ENCODE data around the gene VCAM1.

VCAM1 gene, protein sequence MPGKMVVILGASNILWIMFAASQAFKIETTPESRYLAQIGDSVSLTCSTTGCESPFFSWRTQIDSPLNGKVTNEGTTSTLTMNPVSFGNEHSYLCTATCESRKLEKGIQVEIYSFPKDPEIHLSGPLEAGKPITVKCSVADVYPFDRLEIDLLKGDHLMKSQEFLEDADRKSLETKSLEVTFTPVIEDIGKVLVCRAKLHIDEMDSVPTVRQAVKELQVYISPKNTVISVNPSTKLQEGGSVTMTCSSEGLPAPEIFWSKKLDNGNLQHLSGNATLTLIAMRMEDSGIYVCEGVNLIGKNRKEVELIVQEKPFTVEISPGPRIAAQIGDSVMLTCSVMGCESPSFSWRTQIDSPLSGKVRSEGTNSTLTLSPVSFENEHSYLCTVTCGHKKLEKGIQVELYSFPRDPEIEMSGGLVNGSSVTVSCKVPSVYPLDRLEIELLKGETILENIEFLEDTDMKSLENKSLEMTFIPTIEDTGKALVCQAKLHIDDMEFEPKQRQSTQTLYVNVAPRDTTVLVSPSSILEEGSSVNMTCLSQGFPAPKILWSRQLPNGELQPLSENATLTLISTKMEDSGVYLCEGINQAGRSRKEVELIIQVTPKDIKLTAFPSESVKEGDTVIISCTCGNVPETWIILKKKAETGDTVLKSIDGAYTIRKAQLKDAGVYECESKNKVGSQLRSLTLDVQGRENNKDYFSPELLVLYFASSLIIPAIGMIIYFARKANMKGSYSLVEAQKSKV

DNA sequence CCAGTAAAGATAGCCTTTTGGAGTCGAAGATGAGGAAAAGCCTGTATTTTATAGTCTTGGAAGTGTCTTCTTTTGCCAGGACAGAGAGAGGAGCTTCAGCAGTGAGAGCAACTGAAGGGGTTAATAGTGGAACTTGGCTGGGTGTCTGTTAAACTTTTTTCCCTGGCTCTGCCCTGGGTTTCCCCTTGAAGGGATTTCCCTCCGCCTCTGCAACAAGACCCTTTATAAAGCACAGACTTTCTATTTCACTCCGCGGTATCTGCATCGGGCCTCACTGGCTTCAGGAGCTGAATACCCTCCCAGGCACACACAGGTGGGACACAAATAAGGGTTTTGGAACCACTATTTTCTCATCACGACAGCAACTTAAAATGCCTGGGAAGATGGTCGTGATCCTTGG is at the start of gene VCAM1:
TSS of gene VCAM1 (plus strand) at position 253 of the 400 bp plus-strand sequence. CDS start at position 372, 119 bp downstream.
- no peak for DNase-seq (ENCODE audit: low read depth in 2 of 2)

DNA sequence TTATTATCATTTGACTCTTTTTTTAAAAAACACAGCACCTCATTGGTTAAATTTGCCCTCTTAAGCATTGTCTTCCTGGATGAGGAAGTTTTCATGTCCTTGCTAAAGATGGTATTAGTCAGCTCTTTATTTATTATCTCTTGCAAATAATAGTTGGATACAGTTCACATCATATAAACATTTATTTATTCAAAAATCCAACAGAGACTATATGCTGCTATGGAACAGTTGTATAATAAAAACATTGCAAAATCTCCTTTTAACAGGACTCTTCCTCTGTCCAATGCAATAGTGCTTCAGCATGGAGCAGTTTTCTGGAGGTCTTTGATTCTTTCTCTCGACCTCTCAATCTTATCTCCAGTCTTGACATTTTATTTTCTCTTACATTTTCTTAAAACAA is 49.5 kb upstream of the VCAM1 start:
- no peak for DNase-seq (ENCODE audit: low read depth in 2 of 2)

DNA sequence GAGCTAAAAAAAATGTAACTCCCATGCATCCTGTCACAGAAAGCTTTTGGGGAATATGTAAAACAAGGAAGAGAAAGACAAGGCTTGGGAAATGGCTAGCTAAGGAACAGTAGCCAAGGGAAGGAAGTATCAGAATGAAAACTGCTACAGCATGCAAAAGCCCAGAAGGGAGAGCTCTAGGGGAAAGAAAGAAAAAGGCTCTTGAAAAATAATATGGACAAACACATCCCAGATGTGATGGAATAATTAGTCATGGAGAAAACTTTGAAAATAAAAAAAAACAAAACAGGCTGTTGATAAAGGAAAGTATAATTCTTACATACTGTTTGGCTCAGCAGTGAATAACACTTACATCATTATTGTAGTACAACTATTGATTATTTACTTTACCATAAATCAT is 47.9 kb upstream of the VCAM1 start:
- no peak for DNase-seq (ENCODE audit: low read depth in 2 of 2)

DNA sequence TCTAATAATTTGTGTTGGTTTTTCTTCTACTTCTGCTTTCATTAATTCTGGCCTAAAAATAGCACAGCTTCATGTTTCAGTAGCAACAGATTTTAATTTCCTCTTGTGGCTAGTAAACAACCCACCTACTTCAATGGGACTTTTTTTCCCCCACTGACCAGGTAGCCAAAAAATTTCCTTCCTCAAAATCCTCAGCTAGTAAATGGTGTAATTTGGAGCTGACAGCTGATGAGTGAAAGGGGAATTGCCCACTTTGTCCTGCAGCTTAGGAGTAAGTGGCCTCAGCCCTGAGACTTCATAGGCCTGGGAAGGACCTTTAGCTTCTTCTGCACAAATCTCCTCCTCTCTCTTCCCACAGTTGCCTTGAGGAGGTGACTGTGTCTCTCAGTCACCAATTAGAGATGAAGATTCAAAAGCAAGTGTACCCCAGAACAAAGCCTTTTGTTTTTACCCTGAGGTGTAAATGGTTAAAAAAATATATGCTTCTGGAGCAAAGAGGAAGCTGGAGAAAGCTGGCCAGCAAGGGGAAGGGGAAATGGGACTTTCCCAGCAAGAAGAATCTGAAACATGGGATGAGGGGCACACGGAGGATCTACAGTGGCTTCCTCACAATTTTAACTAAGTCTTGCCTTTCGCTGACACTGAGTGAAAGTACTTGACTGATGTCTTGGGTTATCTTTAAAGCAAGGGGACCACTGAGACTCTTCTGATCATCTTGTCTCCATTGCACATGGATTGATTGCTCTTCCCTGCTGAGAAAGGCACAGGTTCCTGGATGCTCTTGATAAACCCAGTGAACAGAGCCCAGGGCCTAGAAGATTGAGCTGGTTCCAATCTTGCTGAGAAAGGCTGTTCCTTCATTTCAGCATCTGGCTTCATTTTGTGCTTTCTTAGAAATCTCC is 35.8 kb upstream of the VCAM1 start:
- no peak for DNase-seq (ENCODE audit: low read depth in 2 of 2)

DNA sequence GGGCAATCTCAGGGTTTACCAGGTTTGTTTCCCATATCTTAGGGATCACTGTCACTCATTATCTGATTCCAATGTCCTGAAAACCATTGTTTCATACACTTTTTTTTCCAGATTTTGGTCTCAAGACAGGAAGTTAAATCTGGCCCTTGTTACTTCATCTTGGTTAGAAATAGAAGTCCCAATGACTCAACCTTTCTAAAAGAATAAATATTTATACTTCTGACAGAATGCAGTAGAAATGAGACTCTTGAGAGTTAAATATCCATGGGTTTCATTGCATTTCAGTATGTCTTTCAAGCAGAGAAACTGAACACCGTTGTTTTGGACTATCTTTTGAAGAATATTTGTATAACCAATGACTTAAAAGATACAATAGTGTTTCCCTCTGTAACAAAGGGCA is 19.8 kb upstream of the VCAM1 start:
- no peak for DNase-seq (ENCODE audit: low read depth in 2 of 2)

DNA sequence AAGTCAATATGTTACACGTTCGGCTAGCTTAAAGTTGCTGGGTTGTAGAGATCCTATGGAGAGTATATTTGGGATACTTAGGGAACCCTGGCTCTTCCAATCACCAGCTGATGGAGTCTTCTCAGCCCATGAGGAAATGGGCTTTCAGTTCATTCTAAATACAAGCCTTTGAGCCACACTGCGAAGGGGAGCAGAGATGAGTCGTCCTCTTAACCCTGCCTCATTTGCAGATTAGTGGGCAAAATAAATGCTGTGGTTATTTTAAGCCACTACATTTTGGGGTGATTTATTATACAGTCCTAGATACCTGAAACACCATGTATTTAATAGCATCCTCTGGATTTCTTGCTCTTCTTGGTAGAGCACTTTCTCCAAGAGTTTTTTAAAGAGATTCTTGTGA is 19.0 kb upstream of the VCAM1 start:
- no peak for DNase-seq (ENCODE audit: low read depth in 2 of 2)

DNA sequence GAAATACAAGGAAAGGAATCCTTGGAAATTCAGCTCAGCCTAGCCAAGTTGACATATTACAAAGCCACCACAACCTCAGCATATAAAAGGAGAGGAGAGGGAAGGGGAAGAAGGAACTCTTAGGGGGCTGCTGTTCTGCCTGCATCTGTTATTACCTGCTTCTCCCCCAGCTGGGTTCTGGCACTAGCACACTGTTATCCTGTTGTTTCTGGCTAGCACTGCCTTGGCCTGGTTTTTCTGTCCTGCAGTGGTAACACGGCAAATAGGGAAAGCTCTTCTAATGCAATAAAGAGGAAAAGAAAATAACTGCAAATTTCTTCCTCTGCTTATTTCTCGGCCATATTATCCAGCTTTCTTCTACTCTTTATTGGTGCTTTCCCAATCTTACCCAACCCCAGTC is 16.5 kb upstream of the VCAM1 start:
- DNase-seq (ENCODE audit: low read depth in 2 of 2) = no peak

DNA sequence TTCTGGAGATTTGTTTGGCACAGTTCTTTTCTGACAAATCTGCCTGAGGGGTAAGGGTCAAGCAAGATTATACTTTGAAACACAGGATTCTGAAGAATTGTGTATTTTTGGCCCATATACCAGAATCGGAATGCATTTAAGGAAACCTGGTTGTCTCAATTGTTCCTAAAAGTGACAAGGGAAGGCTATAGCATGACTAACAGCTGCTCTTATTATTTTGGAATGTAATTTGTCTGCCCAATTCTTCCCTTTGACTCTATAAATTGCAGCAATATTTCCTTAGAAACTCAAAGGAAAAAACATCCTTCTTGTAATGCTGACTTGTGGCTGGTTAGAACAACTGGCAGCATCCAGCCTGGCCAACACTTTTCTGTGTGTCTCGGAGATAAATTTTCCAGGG is 15.8 kb upstream of the VCAM1 start:
- no peak for DNase-seq (ENCODE audit: low read depth in 2 of 2)

DNA sequence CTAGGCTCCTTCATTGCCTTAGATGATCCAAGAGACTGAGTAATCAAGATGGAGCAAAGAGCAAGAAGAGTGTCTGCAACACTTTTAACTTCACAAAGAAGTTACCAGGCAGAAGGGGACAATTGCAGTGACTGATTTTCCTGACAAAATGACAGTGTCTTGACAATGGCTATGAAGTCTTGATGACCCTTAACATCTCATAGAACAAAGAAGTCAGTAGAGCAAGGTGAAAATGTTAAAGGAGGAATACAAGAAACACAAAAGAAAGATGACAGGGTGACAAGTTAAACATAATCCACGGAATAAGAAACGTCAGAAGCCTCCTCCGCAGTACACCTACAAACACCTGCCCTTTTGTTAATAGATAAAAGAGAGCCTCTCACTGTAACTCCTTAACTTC is 15.1 kb upstream of the VCAM1 start:
- no peak for DNase-seq (ENCODE audit: low read depth in 2 of 2)

DNA sequence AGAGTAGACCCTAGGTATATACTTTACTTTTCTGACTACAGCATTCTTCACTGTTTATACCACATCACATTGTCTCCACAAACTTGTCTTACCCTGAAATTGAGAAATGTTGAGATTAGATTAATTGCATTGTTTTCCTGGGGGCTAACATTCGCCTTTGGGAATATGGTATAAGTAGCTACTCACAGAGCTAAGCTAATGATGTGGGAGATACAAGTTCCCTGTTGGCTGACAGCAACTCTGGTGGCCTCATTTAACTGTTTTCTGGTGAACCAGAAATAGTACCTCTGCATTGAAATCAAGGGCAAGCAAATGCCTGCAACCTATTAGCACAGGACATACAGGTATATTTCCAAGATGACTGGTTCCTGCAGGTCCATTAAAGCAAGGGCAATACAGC is 13.2 kb upstream of the VCAM1 start:
- DNase-seq (ENCODE audit: low read depth in 2 of 2) = no peak

DNA sequence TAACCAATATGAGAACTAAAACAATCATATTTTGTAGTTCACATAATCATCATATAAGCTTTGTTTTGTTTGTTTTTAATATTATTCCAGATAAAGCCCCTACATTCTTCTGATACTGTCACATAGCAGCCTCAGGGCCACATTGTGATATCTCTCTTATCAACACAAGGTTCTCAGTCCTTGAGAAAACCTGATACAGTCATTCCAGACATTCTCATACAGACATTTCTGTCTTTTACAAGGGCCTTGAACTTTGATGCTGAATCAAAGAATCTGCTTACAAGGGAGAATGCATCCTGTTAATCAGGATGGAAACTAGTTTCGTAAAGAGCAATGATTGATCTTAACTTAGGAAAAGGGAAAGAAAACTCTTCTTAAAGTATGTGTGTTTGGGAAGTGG is 12.7 kb upstream of the VCAM1 start:
- no peak for DNase-seq (ENCODE audit: low read depth in 2 of 2)

DNA sequence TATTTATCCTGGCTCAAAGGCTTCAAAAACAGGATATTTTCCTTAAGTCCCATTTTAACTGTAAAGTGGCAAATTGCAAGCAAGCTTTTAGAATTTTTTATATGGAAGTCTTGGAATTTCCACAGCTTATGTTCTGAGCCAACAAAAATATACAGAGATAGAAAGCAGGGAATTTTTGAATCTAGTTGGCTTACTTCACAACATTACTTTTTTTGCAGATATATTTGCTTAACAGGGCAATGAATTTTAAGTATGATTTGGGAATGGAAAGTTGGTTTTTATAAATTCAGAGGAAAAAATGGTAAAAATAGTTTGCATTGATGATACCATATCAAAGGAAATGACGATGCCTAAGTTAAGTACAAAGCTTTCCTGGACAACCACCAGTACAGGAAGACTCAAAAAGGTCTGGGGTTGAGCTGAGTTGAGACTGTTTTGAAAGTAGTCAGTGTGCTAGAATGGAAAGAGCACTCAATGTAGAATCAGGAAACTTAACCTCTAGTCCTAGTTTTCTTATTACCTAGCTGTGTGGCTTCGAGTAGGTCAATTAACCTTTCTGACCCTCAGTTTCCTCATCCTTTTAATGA is 11.0 kb upstream of the VCAM1 start:
- DNase-seq (ENCODE audit: low read depth in 2 of 2) = no peak

DNA sequence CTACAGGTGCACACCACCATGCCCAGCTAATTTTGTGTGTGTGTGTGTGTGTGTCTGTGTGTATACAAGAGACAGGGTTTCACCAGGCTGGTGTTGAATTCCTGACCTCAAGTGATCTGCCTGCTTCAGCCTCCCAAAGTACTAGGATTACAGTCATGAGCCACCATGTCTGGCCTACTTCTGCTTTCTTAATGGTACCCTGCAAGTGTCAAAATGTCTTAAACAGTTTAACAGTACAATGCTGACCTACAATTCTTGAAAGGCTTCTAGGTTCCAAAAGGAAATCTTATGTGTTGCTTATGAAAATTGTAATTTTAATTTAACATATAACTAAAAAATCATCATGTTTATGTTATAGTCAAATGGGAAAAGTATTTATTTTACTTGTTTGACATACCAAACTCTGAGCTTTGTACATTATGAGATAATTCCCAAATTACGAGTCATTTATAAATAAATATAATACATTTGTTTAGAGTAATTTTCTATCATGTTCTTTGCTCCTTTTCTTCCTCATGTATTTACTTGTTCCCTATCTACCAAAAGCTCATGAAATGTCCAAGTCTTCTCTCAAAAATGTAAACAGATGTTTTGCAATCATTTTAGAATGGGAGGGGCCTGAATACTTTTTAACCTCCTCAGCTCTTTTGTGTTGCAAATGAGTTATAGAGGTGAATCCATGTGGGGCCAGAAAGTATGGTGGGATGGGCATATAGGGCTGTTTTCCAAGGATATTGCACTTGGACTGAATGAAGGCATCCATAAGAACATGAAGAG is 8.4 kb upstream of the VCAM1 start:
- DNase-seq (ENCODE audit: low read depth in 2 of 2) = no peak

DNA sequence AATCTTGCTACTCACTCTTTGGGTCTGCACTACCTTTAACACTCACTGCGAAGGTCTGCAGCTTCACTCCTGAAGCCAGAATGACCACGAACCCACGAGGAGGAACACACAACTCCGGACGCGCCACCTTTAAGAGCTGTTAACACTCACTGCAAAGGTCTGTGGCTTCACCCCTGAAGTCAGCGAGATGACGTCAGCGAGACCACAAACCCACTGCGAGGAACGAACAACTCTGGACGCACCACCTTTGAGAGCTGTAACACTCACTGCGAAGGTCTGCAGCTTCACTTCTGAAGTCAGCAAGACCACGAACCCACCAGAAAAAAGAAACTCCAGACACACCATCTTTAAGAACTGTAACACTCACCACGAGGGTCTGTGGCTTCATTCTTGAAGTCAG is 6.5 kb upstream of the VCAM1 start:
- DNase-seq (ENCODE audit: low read depth in 2 of 2) = peak; percentile 3 to 20

DNA sequence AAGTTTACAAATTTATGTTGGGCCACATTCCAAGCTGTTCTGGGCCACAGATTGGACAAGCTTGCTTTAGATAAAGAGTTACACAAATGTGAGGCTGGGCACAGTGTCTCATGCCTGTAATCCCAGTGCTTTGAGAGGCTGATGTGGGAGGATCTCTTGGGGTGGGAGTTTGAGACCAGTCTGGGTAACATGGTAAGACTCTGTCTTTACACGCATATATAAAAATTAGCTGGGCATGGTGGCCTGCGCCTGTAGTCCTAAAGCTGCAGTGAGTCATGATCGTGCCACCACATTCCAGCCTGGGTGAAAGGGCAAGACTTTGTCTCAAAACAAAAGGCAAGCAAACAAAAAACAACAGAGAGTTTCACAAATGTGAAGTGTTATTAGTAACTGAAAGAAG is 5.9 kb upstream of the VCAM1 start:
- DNase-seq (ENCODE audit: low read depth in 2 of 2) = no peak

DNA sequence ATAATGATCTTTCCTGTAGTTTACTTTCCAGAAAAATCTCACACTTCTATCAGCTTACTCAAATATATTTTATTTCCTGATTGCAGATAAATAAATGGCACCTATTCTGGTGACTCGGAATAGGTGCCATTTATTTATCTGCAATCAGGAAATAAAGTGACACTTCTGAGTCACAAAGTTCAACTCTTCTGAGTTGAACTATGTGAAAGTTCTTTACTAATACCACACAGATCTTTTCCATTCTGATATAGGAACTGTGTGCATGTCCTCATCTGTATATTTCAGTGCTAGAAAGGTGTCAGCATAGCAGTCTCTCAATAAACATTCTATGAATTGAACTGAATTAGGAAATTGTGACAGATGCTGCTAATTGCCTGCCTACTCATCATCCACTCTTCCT is 4.9 kb upstream of the VCAM1 start:
- DNase-seq (ENCODE audit: low read depth in 2 of 2) = no peak

DNA sequence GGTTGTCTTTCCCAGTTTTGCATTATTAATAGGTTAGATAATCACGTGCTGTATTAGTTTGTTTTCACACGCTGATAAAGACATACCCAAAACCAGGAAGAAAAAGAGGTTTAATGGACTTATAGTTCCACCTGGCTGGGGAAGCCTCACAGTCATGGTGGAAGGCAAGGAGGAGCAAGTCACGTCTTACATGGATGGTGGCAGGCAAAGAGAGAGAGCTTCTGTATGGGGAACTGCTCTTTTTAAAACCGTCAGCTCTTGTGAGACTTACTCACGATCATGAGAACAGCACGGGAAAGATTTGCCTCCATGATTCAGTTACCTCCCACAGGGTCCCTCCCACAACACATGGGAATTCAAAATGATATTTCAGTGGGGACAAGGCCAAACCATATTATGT is 2.3 kb upstream of the VCAM1 start:
- DNase-seq (ENCODE audit: low read depth in 2 of 2) = no peak

DNA sequence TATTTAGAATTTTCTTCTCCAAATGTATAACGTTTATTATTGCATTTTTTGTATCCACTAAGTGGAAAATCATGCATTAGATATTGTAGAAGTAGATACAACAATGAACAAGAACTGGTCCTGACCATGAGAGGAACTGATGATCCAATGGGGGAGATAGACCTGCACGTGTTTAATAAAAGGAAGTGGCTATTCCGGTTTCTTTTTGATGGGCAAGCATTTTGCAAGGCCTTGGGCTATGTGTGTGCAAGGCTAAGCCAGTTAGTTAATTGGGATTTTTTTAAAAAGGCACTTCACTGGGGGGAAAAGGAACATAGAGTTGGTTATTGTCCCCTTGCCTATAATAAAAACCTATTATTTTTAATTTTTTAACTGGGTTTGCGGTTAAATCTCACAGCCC is 961 bp upstream of the VCAM1 start:
- no peak for DNase-seq (ENCODE audit: low read depth in 2 of 2)

DNA sequence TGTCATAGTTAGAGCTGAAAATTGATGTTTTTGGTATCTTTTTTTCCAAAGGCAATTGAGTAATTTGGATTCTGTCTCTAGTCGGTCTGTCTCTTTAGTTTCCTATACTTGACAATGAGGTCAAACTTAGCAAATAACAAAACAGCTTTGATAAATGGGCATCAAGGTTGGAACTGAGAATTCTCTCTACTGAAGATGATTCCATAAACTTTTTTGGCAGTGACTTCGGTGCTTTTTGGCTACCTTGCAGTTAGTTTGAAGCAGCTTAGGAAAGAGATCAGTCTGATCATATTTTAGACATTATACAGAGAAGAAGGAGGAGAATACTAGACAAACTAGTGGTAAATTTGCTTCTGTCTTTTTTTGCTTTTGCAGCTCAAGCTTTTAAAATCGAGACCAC is 559 bp downstream of the VCAM1 start:
- no peak for DNase-seq (ENCODE audit: low read depth in 2 of 2)

DNA sequence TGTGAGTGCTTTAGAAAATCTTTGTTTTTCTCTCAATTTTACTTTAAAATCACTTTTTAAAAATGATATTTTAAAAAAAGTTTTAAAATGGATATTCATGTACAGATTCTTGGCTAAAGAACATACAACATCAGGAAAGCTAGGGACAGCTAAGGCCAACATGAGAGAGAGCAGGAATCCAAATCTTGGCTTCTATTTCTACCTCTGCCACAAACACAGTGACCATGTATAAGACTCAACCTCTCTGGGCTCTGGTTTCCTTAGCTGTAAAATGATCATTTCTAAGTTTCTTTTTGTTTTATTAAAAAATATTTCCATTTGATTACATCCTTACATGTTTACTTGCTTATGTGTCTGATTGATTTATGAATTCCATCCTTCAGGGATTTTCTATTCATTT is 1.2 kb downstream of the VCAM1 start:
- no peak for DNase-seq (ENCODE audit: low read depth in 2 of 2)

DNA sequence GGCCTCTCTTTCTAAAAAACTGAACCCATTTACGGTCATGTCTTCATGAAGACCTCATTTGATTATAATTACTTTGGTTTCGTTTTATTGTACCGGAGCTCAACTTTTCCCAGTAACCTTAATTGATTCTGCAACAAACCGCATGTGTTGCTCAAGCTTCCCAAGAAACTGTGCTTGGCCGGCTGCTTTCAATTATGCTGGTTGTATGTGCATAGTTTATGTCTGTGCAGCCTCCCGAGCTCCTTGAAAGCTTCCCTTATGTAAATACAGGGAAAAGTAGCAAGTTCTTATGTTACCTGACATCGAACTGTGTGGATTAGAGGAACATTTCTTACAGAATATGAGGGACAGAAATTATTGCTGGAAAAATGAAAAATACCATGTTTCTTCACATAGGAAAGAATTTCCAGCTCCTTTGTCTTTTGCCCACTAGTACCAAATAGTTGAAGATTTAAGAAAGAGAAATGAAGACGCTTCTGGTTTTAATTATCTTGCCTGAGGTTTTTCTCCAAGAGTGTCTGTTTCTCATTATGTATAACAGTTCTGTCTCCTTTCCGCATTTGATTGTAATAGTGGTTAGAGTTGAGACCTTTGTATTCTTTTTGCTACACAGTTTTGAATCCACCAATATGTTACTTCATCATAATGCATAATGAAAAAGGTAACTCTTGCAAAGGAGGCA is 2.1 kb downstream of the VCAM1 start:
- no peak for DNase-seq (ENCODE audit: low read depth in 2 of 2)
